ENCODE measurements around the gene ZNF256.

The ZNF256 gene

GRCh38 chr19:57947419-57948134 is at the start of gene ZNF256:
Gene ZNF256 (minus strand): TSS chr19:57947706. CDS start chr19:57947474, 232 bp downstream.
- DNase-seq: peak; percentile 84

DNA sequence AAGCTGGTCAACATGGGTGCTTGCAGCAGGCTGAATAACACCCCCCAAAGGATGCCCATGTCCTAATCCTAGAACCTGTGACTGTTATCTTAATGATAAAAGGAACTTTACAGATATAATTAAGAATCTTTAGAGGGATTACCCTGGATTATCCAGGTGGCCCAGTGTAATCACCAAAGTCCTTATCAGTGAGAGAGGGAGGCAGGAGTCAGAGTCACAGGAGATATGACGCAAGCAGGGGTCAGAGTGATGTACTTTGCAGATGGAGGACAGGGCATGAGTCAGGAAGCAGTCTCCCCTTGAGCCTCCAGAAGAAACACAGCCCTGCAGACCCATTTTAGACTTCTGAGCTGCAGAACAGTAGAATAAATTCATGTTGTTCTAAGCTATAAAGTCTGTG is 45.3 kb upstream of the ZNF256 start:
- no peak for DNase-seq

DNA sequence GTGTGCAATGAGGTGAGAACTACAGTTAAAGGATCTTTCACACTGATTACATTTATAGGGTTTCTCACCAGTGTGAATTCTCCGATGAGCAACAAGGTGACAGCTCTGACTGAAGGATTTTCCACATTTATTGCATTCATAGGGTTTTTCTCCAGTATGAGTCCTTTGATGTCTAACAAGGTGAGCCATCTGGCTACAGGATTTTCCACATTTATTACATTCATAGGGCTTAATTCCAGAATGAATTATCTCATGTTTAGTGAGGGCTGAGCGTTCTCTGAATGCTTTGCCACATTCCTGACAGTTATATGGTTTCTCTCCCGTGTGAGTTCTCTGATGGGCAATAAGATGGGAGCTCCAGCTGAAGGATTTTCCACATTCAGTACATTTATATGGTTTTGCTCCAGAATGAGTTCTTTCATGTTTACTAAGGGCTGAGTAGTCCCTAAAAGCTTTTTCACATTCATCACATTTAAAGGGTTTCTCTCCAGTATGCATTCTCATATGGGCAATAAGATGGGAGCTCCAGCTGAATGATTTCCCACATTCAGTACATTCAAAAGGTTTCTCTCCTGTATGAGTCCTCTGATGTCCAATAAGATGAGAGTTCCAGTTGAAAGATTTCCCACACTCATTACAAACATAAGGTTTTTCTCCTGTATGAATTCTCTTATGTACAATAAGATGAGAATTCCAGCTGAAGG is 31.2 kb upstream of the ZNF256 start:
- DNase-seq: no peak

DNA sequence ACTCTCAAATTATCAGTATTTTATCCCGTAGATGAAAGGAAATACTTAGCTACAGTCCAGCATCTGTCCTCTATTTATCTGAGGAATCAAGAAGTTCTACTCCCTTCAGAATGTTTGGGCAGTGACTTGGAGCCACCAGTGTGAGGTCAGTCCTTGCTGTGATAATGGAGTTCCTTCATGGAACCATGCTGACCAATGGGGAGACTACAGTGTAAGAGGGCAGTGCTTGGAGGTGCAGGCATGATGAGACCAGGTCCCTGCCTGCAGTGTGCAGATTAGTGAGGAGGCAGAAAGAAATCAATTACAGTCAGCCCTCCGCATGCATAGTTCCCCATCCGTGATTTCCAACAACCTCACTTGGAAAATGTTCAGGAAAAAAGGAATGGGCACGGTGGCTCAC is 26.9 kb upstream of the ZNF256 start, which contains the start of gene C19orf18:
Gene C19orf18, minus strand, starts transcription at position 101 of the 400 bp plus-strand sequence. CDS start 102 bp downstream, outside the sequence.
- no peak for DNase-seq

DNA sequence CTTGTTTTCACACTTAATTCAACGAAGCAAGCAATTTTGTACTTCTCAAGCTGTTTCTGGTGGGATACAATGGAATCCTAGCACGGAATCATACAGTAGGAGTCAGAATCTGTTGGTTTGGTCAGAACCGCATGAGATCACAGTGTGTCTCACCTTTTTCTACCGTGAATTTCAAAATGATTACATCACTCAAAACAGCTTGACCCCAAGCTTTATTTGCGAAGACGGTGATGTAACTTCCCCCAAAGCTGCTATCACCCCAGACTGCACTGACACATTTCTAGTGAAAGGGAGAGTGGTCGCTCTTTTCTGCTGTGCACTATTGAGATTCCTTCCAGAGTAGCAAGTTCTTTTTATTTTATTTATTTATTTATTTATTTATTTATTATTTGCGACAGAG is 17.3 kb upstream of the ZNF256 start:
- DNase-seq: no peak

DNA sequence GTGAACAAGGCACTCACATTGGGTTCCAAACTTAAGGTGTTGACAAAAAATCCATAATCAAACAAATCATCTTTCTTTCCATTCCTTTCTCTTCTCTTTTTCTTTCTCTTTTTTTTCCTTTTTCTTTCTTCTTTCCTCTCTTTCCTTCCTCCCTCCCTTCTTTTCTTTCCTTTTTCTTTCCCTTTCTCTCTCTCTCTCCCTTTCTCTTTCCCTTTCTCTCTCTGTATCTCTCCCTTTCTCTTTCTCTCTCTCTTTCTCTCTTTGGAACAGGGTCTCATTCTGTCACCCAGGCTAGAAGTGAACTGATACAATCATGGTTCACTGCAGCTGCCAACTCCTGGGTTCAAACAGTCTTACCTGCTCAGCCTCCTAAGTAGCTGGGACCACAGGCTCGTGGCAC is 14.3 kb upstream of the ZNF256 start:
- no peak for DNase-seq

- no peak for DNase-seq
Measured at GRCh38 chr19:57954996-57955395, 7.5 kb upstream of the ZNF256 start.

DNA sequence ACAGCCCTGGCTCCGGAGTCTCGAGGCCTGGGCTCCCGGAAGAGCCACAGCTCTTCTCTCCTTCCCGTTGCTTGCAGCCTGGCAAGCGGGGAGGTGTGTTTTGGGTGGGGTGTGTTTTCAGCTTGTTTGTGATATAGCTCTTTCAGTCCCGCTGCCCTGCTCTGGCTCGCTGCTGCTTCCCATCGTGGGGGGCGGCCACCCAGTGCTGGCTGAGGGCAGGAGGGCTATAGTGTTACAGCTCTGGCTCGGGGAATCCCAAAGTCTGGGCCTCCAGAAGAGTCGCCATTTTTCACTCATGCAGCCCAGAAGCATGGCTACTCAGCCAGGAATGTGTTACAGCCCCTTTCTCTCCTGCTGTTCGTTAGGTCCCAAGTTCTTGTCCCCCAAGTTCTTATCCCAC is 2.2 kb upstream of the ZNF256 start:
- no peak for DNase-seq

DNA sequence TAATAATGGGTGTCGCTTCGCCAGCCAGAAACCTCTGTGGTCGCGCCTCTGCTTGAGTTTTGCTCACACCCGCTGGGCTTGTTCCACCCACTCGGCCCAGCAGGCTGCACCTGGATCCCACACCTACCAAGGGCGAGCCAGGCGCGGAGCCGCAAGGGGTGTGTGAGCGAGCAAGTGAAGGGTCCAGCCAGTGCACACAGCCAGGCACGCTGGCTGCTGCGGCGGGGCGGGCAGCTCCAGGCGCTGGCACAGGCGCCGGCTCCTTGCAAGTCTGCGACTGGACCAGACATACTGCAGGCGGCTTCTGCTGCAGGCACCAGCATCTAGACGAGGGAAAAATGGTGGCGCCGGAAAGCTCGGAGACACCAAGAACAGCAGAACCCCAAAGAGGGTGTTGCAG is 1.8 kb upstream of the ZNF256 start:
- no peak for DNase-seq

- no peak for DNase-seq
Measured at GRCh38 chr19:57947088-57947418, 453 bp downstream of the ZNF256 start.

DNA sequence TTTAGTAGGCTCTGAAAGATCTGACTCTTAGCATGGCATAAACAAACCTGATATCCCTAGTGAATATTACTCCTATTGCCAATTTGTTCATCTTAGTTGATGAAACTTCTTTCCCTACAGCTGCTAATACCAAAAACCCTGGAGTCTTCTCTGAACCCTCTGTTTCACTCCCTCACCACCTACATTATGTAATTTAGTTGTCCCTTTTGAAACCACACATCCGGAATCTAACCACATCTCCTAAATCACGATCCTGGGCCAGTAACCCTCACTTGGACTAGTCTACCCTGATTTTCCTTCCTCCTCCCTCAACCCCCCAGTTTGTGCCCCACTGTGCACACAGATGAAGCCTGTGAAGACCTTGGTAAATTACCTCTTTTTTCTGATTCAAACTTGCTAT is 1.2 kb downstream of the ZNF256 start:
- no peak for DNase-seq

GRCh38 chr19:57941593-57941992 is 5.9 kb downstream of the ZNF256 start:
- no peak for DNase-seq

- DNase-seq: no peak
Measured at GRCh38 chr19:57935731-57936130, 11.8 kb downstream of the ZNF256 start.

DNA sequence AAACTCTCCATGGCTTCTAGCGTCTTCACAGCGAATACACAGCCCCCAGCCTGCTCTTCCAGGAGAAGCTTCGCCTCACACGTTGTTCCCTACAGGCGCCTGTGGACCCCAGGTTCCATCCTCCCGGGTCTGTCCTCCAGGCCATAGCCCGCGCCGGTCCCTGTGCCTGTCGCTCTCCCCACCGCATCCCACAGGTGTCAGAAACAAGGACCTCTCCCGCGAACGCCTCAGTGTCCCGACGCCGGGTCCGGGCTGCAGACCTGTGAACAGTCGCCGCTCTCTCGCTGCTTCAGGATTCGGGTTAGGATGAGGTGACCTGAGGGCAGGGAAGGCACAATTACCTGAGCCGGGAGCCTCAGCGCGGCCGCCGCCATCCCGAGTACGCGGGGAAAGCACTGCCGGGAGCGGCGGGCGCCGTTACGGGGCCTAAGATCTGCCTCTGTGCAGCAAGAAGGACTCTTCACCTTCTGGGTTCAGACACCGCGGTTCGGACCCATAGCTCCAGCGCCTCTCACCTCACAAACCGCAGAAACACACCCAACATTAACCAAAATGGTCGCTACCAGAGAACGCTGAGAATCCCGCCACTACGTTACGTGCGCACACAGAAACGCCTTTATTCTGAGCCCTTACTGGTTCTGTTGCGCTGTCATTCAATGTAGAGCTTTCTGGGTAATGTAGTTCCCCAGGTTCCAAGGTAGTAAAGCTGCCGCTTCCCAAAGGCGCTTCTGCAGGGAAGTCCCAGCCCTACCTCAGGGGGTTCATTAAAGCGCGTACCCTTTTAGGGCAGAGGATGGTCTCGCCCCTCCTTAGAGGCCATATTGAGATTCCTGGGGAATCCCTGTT is 12.5 kb downstream of the ZNF256 start, which contains the start of gene ZNF418:
Gene ZNF418, minus strand, starts transcription at position 583 of the 846 bp plus-strand sequence. CDS start 1,580 bp downstream, outside the sequence.
- peak; percentile 31 for DNase-seq

GRCh38 chr19:57927587-57927986 is 19.9 kb downstream of the ZNF256 start:
- no peak for DNase-seq

DNA sequence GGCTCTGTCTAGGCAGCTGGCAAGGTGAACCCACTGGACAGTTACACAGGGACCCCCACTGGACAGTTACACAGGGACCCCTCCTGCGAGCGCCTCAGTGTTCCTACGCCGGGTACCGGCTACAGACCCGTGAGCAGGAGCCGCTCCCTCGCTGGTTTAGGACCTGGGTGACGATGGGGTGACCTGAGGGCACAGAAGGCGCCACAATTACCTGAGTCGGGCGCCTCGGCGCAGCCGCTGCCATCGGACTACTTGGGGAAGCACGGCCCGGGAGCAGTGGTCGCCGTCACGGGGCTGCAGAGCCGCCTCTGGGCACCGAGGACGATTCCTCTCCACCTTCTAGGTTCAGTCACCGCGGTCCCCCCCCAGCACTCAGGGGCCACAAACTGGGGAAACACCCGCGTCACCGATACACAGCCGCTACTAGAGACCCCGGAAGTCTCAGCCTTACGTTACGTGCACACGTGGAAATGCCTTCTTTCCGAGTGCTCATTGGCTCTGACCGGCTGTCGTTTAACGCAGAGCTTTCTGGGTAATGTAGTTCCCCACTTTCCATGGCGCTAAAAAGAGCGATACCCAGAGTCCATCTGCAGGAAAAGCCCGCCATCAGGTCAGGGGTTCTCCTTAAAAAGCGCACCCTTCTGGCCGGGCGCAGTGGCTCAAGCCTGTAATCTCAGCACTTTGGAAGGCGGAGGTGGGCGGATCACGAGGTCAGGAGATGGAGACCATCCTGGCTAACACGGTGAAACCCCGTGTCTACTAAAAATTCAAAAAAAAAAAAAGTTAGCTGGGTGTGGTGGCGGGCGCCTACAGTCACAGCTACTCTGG is 31.1 kb downstream of the ZNF256 start, which contains the start of gene ZNF417:
Gene ZNF417, minus strand, starts transcription at position 425 of the 828 bp plus-strand sequence. Its CDS starts 181 bp downstream, at position 244.
- peak; percentile 83 for DNase-seq

DNA sequence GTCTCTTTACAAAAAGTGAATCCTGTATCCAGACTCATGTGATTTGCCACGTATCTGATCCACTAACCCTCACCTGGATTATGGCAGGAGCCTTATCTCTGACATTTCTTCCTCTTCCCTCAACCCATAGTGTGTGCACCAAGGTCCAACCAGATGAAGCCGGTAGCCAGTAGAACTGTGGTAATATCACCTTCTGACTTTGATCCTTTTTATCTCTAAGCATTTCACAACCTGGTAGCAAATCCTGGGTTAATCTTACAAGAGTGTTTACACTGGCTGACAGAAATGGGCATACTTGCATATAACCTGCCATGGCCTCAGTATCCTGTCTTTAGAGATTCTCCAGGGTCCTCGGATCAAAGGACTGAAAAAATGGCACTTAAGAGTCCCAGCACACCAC is 33.0 kb downstream of the ZNF256 start:
- no peak for DNase-seq

DNA sequence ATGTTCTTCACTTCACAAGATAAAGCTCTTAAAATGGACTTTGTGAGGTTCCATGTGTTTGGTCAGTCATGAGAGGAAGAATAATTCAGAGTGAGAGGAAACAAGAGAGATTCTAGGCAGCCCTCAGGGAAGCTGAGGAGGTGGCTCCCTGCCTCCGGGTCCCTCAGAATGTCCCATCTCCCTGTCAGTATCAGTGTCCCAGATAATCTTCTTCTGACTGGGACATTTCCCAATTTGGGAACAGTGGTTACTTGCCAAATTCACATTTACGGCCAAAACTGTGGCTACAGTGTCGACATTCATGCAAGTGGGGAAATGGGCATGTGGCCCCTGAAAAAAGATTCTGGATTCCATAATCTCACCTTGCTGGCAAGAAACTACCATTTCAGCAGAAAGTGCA is 40.1 kb downstream of the ZNF256 start:
- DNase-seq: no peak

- no peak for DNase-seq
Measured at GRCh38 chr19:57905258-57905657, 42.2 kb downstream of the ZNF256 start.

- no peak for DNase-seq
Measured at GRCh38 chr19:57903618-57904184, 43.8 kb downstream of the ZNF256 start.

DNA sequence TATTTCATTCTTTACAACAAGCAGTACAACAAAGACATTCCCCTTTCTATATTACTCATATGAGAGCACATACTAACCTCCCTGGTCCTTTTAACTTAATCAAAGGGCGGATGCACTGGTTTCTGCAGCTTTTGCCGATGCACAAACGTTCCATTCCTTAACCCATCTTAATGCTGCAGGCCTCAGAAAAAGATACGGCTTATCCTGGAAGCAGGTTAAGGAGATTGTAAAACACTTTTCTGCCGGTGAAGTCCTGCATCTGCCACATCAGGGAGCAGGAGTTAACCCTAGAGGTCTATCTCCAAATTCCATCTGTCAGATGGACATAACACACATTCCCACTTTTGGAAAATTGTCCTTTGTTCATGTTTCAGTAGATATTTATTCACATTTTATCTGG is 47.2 kb downstream of the ZNF256 start:
- DNase-seq: no peak

Measured in activated CD4-positive, alpha-beta T cell treated with anti-CD3 and anti-CD28 coated beads, Interleukin-2, amount 50 U/mL, for 1 hour (primary cell).